Gastroesophageal sphincter (tissue), 4 donors: Measurements from ENCODE around the gene ZSWIM9. TPM values are rescaled to one million over a fixed set of nuclear protein-coding genes. Genes with fewer than 3 reads are reported as not detected.
A peak's percentile ranks its signal among the peaks of the same experiment; 100 is the strongest.

Experiments used
- ATAC-seq: fragments of 150-250 bp; one replicate; pipeline ENCODE4 v1.9.1; 2016; ENCODE audit warnings: mild to moderate bottlenecking, moderate library complexity
- H3K27ac ChIP-seq, 4 donors: fragments of 200-600 bp; sonication (generic) in 3 of 4; 1 replicate in 3 of 4; 2 replicates in 1 of 4; pipeline ENCODE4 v1.5.1; 2016 to 2019
- H3K27me3 ChIP-seq: fragments of 200-600 bp; sonication (generic); one replicate; pipeline ENCODE4 v1.5.1; 2019
- H3K36me3 ChIP-seq, 2 donors: fragments of 200-600 bp; sonication (generic); one replicate each; pipeline ENCODE4 v1.5.1; 2019; ENCODE audit warnings: control low read depth in 1 of 2
- H3K4me1 ChIP-seq, 3 donors: fragments of 200-600 bp; sonication (generic); 1 replicate in 2 of 3; 2 replicates in 1 of 3; pipeline ENCODE4 v1.5.1; 2016 to 2019; ENCODE audit warnings: control low read depth in 2 of 3
- H3K4me3 ChIP-seq, 2 donors: fragments of 200-600 bp; sonication (generic); one replicate each; pipeline ENCODE4 v1.5.1; 2019; ENCODE audit warnings: mild to moderate bottlenecking in 1 of 2, moderate library complexity in 1 of 2
- H3K9me3 ChIP-seq, 3 donors: fragments of 200-600 bp; sonication (generic); one replicate each; pipeline ENCODE4 v1.5.1; 2017 to 2019; ENCODE audit warnings: control low read depth in 2 of 3
- CTCF ChIP-seq, 4 experiments: fragments of 200-600 bp in 2 of 4; fragments of 450-650 bp in 2 of 4; sonication (generic) in 1 of 4; IDR thresholded peaks; one replicate each; pipeline ENCODE4 v1.5.1; 2017 to 2019; ENCODE audit warnings: antibody characterized with exemption in 4 of 4, mild to moderate bottlenecking in 2 of 4, moderate library complexity in 2 of 4
- EP300 ChIP-seq: sonication (generic); formaldehyde crosslinking; IDR thresholded peaks from one replicate; pipeline ENCODE4 v1.6.1; 2017; ENCODE audit warnings: antibody characterized with exemption, mild to moderate bottlenecking
- POLR2A ChIP-seq, 2 donors: fragments of 450-650 bp; IDR thresholded peaks; one replicate each; pipeline ENCODE4 v1.6.1; 2017; ENCODE audit warnings: antibody characterized with exemption in 2 of 2, mild to moderate bottlenecking in 2 of 2, moderate library complexity in 1 of 2
- POLR2AphosphoS5 ChIP-seq: sonication (generic); formaldehyde crosslinking; IDR thresholded peaks from one replicate; pipeline ENCODE4 v1.6.1; 2017; ENCODE audit warnings: antibody characterized with exemption
- WGBS, 2 donors: methylation state at CpG; one replicate each; pipeline ENCODE4 v1.1.5; 2018; ENCODE audit warnings: low coverage in 1 of 2; 5-methylcytosine and 5-hydroxymethylcytosine counted together
- total RNA-seq, 4 donors: library from RNA; depleted of rRNA; stranded (reverse); fragments of >200 nt; gene quantifications; one replicate each; pipeline ENCODE4 v1.1.0, GENCODE V29; 2016

The ZSWIM9 gene
- total RNA-seq, 4 donors from 2014 or later, result 3.2 to 8.3 (median 5.7) TPM

- ATAC-seq, result no peak
Measured at GRCh38 chr19:48137411-48137810, 33.1 kb upstream of the ZSWIM9 start.

GRCh38 chr19:48139053-48139452 lies 31.4 kb upstream of the ZSWIM9 start:
- no peaks in the 10 kb centered on the region for H3K27me3 ChIP-seq
- WGBS, 2 donors, result 93% methylated on average over 3 of the region's 6 CpGs; no CpG with 5 or more reads in 1 of the 2 donors
- no peaks in the 10 kb centered on the region for H3K4me1 ChIP-seq
- peaks cover 0 to 29% of the 10 kb centered on the region in 2 donors for H3K36me3 ChIP-seq
- H3K27ac ChIP-seq, result no peak overlapping the region
- no peaks in the 10 kb centered on the region for H3K9me3 ChIP-seq
- H3K4me3 ChIP-seq, result no peak overlapping the region
- TF ChIP-seq CTCF (IDR thresholded peaks at IDR 0.05) (no peak), EP300 (no peak), POLR2AphosphoS5 (no peak), POLR2A (IDR thresholded peaks at IDR 0.05) (no peak)
- ATAC-seq, result no peak

More at GRCh38 chr19:48137411-48137810, 33.1 kb upstream of the ZSWIM9 start:
- WGBS, 2 donors, result 100% methylated on average over 2 of the region's 26 CpGs; no CpG with 5 or more reads in 1 of the 2 donors
- Histone ChIP-seq H3K4me3 (no peak overlapping the region), H3K27ac (no peak overlapping the region), H3K9me3 (no peaks in the 10 kb centered on the region), H3K36me3 (peaks cover 0 to 17% of the 10 kb centered on the region in 2 donors), H3K4me1 (no peaks in the 10 kb centered on the region), H3K27me3 (no peaks in the 10 kb centered on the region)
- TF ChIP-seq POLR2A (IDR thresholded peaks at IDR 0.05), result no peak
- no peak for TF ChIP-seq CTCF (IDR thresholded peaks at IDR 0.05)
- TF ChIP-seq POLR2AphosphoS5, result no peak
- no peak for TF ChIP-seq EP300

GRCh38 chr19:48147597-48148175 lies 22.8 kb upstream of the ZSWIM9 start:
- H3K9me3 ChIP-seq, result no peaks in the 10 kb centered on the region
- H3K27ac ChIP-seq, result no peak overlapping the region
- no peaks in the 10 kb centered on the region for H3K27me3 ChIP-seq
- TF ChIP-seq POLR2A (IDR thresholded peaks at IDR 0.05) (no peak), POLR2AphosphoS5 (no peak), EP300 (no peak), CTCF (IDR thresholded peaks at IDR 0.05) (no peak)
- whole genome bisulfite sequencing, 2 donors, result 69 to 100% methylated on average over 1 to 3 of the region's 4 CpGs
- H3K4me1 ChIP-seq, result peaks cover 0 to 20% (median 0%) of the 10 kb centered on the region in 3 donors
- H3K4me3 ChIP-seq, result no peak overlapping the region
- no peak for ATAC-seq
- peaks cover 0 to 44% of the 10 kb centered on the region in 2 donors for H3K36me3 ChIP-seq

- WGBS, 2 donors, result 71% methylated on average over 1 of the region's 9 CpGs; no CpG with 5 or more reads in 1 of the 2 donors
- no peak for ATAC-seq
- Histone ChIP-seq H3K4me1 (peaks cover 0 to 20% (median 0%) of the 10 kb centered on the region in 3 donors), H3K4me3 (no peak overlapping the region), H3K36me3 (peaks cover 0 to 35% of the 10 kb centered on the region in 2 donors), H3K27ac (peak overlapping the region in 1 of 4 donors; percentile 64), H3K9me3 (no peaks in the 10 kb centered on the region), H3K27me3 (no peaks in the 10 kb centered on the region)
- no peak for TF ChIP-seq POLR2AphosphoS5
- no peak for TF ChIP-seq POLR2A (IDR thresholded peaks at IDR 0.05)
Measured at GRCh38 chr19:48148576-48148975, 21.9 kb upstream of the ZSWIM9 start.

GRCh38 chr19:48149430-48149829 lies 21.1 kb upstream of the ZSWIM9 start:
- no peak for TF ChIP-seq POLR2AphosphoS5
- no peak for TF ChIP-seq CTCF (IDR thresholded peaks at IDR 0.05)
- H3K9me3 ChIP-seq, result no peaks in the 10 kb centered on the region
- H3K36me3 ChIP-seq, result peaks cover 0 to 27% of the 10 kb centered on the region in 2 donors
- ATAC-seq, result peak; percentile 83
- H3K27me3 ChIP-seq, result no peaks in the 10 kb centered on the region
- WGBS, 2 donors, result 36 to 56% methylated on average over 2 to 6 of the region's 6 CpGs
- H3K4me3 ChIP-seq, result no peak overlapping the region
- H3K27ac ChIP-seq, result peak overlapping the region in 2 of 4 donors; percentile 57 to 64
- H3K4me1 ChIP-seq, result peaks cover 0 to 20% (median 0%) of the 10 kb centered on the region in 3 donors
